HepG2 (cell line): ENCODE data around the gene NFATC3. TPM values are rescaled to one million over a fixed set of nuclear protein-coding genes. Genes with fewer than 3 reads are reported as not detected.

Experiments
- ATF4 ChIP-seq, 2 experiments: fragments of 450-650 bp in 1 of 2; sonication (generic) in 1 of 2; formaldehyde crosslinking; IDR thresholded peaks; 2 replicates each; pipeline versions ENCODE4 v1.5.0 to v1.8.0; 2020 to 2022; ENCODE audit warnings: mild to moderate bottlenecking in 1 of 2, missing genetic modification reagents in 1 of 2
- FOXC1 ChIP-seq: sonication (generic); formaldehyde crosslinking; IDR thresholded peaks from 2 replicates; pipeline ENCODE4 v1.8.0; 2022; ENCODE audit warnings: mild to moderate bottlenecking, missing genetic modification reagents, borderline replicate concordance
- HBP1 ChIP-seq: IDR thresholded peaks from 2 replicates; pipeline ENCODE4 v1.6.1; 2016; ENCODE audit warnings: low read depth, control low read depth
- HES4 ChIP-seq: sonication (generic); formaldehyde crosslinking; IDR thresholded peaks from 2 replicates; pipeline ENCODE4 v1.9.0; 2021; ENCODE audit warnings: mild to moderate bottlenecking, missing genetic modification reagents, borderline replicate concordance
- HHEX ChIP-seq: IDR thresholded peaks from 2 replicates; pipeline ENCODE4 v1.6.1; 2016; ENCODE audit warnings: control low read depth
- LBX2 ChIP-seq: sonication (generic); formaldehyde crosslinking; IDR thresholded peaks from 2 replicates; pipeline ENCODE4 v1.5.0; 2020; ENCODE audit warnings: missing genetic modification reagents, mild to moderate bottlenecking, borderline replicate concordance
- POGZ ChIP-seq: sonication (generic); formaldehyde crosslinking; IDR thresholded peaks from 2 replicates; pipeline ENCODE4 v1.4.0; 2020; ENCODE audit warnings: mild to moderate bottlenecking, missing genetic modification reagents
- RNF219 ChIP-seq: sonication (generic); formaldehyde crosslinking; IDR thresholded peaks from 2 replicates; pipeline ENCODE4 v1.5.0; 2020; ENCODE audit warnings: mild to moderate bottlenecking, missing genetic modification reagents
- SALL1 ChIP-seq: sonication (generic); formaldehyde crosslinking; IDR thresholded peaks from 2 replicates; pipeline ENCODE4 v1.8.0; 2022; ENCODE audit warnings: mild to moderate bottlenecking, missing genetic modification reagents
- SIN3B ChIP-seq: fragments of 150-350 bp; IDR thresholded peaks from 2 replicates; pipeline ENCODE4 v1.6.1; 2014; ENCODE audit warnings: low read length
- SNAPC2 ChIP-seq: sonication (generic); formaldehyde crosslinking; IDR thresholded peaks from 2 replicates; pipeline ENCODE4 v1.8.1; 2022; ENCODE audit warnings: mild to moderate bottlenecking, missing genetic modification reagents
- ZFP62 ChIP-seq: sonication (generic); formaldehyde crosslinking; IDR thresholded peaks from 2 replicates; pipeline ENCODE4 v1.4.0; 2020; ENCODE audit warnings: missing genetic modification reagents
- ZNF280D ChIP-seq: sonication (generic); formaldehyde crosslinking; IDR thresholded peaks from 2 replicates; pipeline ENCODE4 v1.5.1; 2020; ENCODE audit warnings: mild to moderate bottlenecking, missing genetic modification reagents
- ZNF484 ChIP-seq: sonication (generic); formaldehyde crosslinking; IDR thresholded peaks from 2 replicates; pipeline ENCODE4 v1.5.1; 2020; ENCODE audit warnings: mild to moderate bottlenecking, low read depth, missing genetic modification reagents, borderline replicate concordance
- ZNF598 ChIP-seq: sonication (generic); formaldehyde crosslinking; IDR thresholded peaks from 2 replicates; pipeline ENCODE4 v1.5.1; 2020; ENCODE audit warnings: mild to moderate bottlenecking, missing genetic modification reagents, borderline replicate concordance
- ZNF75D ChIP-seq: sonication (generic); formaldehyde crosslinking; IDR thresholded peaks from 2 replicates; pipeline ENCODE4 v1.8.1; 2023; ENCODE audit warnings: missing genetic modification reagents, mild to moderate bottlenecking, borderline replicate concordance
- ZNF773 ChIP-seq: sonication (generic); formaldehyde crosslinking; IDR thresholded peaks from 2 replicates; pipeline ENCODE4 v1.4.0; 2020; ENCODE audit warnings: missing genetic modification reagents, borderline replicate concordance
- ZNF891 ChIP-seq: sonication (generic); formaldehyde crosslinking; IDR thresholded peaks from 2 replicates; pipeline ENCODE4 v1.5.0; 2020; ENCODE audit warnings: mild to moderate bottlenecking, missing genetic modification reagents
- ZSCAN21 ChIP-seq: sonication (generic); formaldehyde crosslinking; IDR thresholded peaks from 2 replicates; pipeline ENCODE4 v1.8.0; 2022; ENCODE audit warnings: mild to moderate bottlenecking, missing genetic modification reagents, moderate library complexity, borderline replicate concordance
- polyA plus RNA-seq, 8 experiments: library from polyadenylated mRNA; depleted of rRNA in 3 of 8; stranded (reverse) in 7 of 8; unstranded in 1 of 8; fragments of >200 nt; fragmentation: Illumina TruSeq in 4 of 8; extraction: Trizol in 4 of 8; gene quantifications; 2 replicates each; pipeline versions ENCODE4 v1.2.1 to v1.2.3, GENCODE V29; 2011 to 2016; ENCODE audit warnings: low read depth in 4 of 8, missing spikeins in 1 of 8, mixed read lengths in 1 of 8; ENCODE audit not compliant: insufficient read depth in 1 of 8
- total RNA-seq, 5 experiments: library from RNA; depleted of rRNA; stranded (reverse); fragments of >200 nt; fragmentation: Illumina TruSeq; extraction: Trizol; gene quantifications; 2 replicates each; pipeline ENCODE4 v1.2.3, GENCODE V29; 2016; ENCODE audit warnings: low read depth in 1 of 5

NFATC3 gene
- total and polyA plus RNA-seq, 2 of the 13 experiments (the other 11 are each of a cell fraction or from before 2014, with no cell fraction given) = 52.6 to 62.7 TPM

- TF ChIP-seq RNF219 (peak; percentile 24; the same call in 1 of the 2 replicates), ZSCAN21 (CRISPR knock-in tag) (peak; percentile 27; the same call in 1 of the 2 replicates), SIN3B (no peak), FOXC1 (CRISPR knock-in tag) (no peak; the same call in none of the 2 replicates), ZNF598 (no peak), SNAPC2 (CRISPR knock-in tag) (no peak), POGZ (CRISPR knock-in tag) (peak; percentile 53; the same call in 1 of the 2 replicates), ZNF280D (CRISPR knock-in tag) (no peak), HES4 (CRISPR knock-in tag) (no peak; the same call in none of the 2 replicates), SALL1 (CRISPR knock-in tag) (peak; percentile 58; the same call in 1 of the 2 replicates), ZFP62 (0 out of 2 replicates have a peak, but pooled peaks have one; percentile 22), ZNF484 (CRISPR knock-in tag) (0 out of 2 replicates have a peak, but pooled peaks have one; percentile 87), HBP1 (CRISPR knock-in tag) (0 out of 2 replicates have a peak, but pooled peaks have one; percentile 38), ZNF75D (CRISPR knock-in tag) (0 out of 2 replicates have a peak, but pooled peaks have one; percentile 42), ZNF773 (CRISPR knock-in tag) (peak; percentile 73), HHEX (CRISPR knock-in tag) (no peak), ZNF891 (CRISPR knock-in tag) (peak; percentile 41; the same call in 1 of the 2 replicates), ATF4 (CRISPR knock-in tag; IDR thresholded peaks at IDR 0.05) (no peak), LBX2 (CRISPR knock-in tag) (no peak; the same call in 1 of the 2 replicates)
Measured at GRCh38 chr16:68264128-68265077, 179.2 kb downstream of the NFATC3 start, which contains the start of gene SLC7A6 (continued).
